HG02798 (cell line): ENCODE data around the gene ZNF70.
"Not testable (repeated sequence)": the region's sequence is repeated elsewhere in the genome, so short reads cannot be mapped to it uniquely, and the experiment has no call there.

Source experiments
- ATAC-seq: cut with Tn5 transposase; IDR thresholded peaks from one replicate; pipeline ENCODE4 v1.9.1; 2021; ENCODE audit warnings: mild to moderate bottlenecking; ENCODE audit not compliant: unreplicated experiment, poor library complexity

ZNF70 gene

DNA sequence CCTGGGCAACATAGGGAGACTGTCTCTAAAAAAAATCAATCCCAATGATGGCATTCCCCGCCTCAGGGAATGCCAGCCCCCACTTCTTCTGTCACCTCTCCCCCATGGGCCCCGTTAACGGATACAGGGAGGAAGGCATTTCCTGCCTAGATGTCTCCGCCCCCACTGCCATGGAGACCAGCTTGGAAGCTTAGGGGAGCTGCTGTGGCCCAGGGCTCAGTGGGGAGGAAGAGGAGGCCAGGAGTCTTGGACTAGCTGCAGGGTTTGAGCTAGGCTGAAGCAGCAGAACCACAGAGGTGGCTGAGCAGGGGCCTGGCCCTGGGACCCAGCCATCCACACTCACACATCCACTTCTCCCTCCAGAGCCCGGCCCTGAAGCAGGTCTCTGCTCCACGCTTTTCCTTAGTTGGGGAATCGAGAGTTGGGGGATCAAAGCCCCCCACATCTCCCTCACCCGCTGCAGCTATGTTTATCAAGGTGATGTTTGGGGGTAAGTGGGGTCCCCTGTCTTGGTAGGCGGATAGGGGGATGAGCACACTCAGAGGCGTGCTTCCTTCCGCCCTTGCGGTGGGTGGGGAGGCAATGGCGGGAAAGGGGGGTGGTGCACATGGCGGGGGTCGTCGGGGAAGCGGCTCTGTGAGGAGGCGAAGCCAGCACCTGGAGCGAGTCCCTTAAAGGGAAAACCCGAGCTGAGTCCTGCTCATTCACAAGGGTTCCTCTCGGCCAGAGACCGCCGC is 12.1 kb upstream of the ZNF70 start, which contains the start of gene C22orf15:
C22orf15 (plus strand) TSS at position 149 of the 737 bp plus-strand sequence; CDS start at position 466, 317 bp downstream.
- ATAC-seq, result no peak

DNA sequence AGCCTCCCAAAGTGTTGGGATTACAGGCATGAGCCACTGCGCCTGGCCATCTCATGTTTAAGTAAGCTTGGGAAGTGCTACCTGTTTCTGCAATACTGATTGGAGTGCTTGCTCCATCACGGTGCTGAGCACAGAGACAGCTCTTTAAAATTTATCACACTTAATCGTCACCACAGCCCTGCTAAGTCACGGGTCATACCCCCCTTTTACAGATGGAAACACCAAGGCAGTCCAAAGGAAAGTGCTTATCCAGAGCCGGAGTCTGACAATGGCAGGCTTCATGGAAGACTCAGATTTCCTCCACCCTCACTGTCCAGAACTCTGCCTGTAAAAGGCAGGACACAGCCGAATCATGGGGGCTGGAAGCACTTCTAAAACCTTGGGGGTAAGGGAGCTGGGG is 9.1 kb upstream of the ZNF70 start:
- no peak for ATAC-seq

DNA sequence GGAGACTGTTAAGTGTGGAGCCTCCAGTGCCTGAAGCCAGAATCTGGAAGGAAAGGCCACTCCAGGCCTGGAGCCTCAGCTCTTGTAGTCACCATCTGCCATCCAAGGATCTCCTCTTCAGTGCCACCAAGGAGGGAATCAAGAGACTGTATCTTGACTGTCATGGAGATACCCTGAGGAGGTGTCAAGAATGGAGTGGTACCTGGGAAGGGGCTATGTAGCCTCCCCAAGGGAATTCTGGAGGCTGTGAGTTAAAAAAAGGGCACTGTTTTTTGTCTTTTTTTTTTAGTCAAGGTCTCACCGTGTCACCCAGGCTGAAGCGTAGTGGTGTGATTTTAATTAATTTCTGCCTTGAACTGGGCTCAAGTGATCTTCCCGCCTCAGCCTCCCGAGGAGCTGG is 8.7 kb upstream of the ZNF70 start:
- no peak for ATAC-seq

DNA sequence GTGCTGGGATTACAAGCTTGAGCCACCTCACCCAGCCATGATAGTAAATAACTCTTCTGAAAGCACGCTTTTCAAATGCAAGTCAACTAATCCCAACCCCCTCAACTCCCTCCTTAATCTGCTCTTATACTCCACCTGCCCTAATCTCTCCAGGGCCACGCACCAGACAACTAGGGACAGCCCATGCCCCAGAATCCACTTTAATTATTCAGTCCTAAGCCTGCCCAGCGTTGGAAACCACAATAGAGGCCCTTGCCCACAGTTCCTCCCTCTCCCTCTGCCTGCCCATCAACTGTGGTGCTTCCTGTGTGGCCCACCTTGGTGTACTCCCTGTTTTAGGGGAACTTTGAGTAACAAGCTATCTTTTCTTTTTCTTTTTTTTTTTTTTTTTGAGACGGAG is 6.0 kb upstream of the ZNF70 start:
- ATAC-seq, result no peak

DNA sequence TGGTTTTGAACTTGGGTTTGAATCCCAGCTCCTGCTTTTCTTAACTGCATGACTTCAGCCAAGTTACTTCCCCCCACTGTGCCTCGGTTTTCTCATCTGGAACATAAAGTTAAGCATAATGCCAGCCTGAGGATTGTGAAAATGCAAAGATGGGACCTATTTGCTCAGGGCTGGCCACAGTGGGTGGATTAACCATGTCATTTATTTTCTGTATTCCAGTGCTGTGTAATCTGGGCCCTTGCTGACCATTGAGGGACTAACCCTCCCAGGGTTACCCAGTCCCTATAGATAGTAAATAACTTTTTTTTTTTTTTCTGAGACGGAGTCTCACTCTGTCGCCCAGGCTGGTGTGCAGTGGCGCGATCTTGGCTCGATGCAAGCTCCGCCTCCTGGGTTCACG is 4.8 kb upstream of the ZNF70 start:
- ATAC-seq, result no peak

DNA sequence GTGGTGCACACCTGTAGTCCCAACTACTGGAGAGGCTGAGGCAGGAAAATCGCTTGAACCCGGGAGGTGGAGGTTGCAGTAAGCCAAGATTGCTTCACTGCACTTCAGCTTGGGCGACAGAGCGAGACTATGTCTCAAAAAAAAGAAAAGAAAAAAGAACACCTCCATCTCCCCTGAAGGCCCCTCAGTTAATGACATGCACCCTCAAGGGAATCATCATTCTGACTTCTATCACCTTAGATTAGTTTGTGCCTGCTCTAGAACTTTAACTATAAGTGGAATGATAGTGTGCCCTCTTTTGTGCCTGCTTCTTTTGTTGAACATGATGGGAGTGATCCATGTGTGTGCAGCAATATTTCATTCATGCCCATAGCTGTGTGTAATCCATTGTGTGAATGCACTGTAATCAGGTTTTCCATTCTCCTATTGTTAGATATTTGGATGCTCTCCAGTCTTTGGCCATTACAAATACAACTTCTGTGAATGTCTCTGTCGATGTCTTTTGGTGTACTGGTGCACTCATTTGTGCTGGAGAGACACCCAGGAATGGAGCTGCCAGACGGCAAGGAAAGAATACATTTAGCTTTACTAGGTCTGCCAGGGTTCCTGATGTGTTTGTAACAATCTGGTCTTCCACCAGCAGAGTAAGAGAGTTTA is 4.2 kb upstream of the ZNF70 start:
- ATAC-seq, result no peak

DNA sequence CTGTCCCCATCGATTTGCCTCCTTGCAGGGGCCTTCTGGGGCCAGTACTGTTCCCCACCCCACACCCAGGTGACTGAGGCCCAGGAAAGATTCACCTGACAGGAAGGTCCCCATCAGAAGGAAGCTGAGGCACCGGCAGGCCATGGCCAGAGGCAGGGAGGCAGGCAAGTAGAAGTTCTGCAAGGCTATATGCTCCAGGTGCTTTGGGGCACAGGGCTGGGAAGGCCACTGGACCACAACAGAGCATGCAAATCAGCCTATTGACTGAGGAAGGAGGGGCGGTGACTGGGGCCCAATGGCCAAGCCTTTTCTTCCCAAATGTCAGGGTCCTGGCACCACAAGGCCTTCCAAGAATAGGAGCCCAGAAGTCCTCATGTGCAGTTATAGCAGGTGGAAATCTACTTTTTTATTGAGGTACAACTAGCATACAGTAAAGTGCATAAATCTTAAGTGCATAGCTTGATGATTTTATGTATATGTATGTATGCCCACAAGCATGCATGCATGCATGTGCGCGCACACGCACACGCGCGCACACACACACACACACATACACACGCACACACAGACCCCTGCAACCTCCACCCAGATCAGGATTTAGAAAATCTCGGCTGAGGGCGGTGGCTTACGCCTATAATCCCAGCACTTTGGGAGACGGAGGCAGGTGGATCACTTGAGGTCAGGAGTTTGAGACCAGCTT is 3.5 kb upstream of the ZNF70 start, which contains the start of gene VPREB3:
VPREB3 (minus strand) TSS at position 206 of the 700 bp plus-strand sequence; CDS start at position 144, 62 bp downstream.
- no peak for ATAC-seq

DNA sequence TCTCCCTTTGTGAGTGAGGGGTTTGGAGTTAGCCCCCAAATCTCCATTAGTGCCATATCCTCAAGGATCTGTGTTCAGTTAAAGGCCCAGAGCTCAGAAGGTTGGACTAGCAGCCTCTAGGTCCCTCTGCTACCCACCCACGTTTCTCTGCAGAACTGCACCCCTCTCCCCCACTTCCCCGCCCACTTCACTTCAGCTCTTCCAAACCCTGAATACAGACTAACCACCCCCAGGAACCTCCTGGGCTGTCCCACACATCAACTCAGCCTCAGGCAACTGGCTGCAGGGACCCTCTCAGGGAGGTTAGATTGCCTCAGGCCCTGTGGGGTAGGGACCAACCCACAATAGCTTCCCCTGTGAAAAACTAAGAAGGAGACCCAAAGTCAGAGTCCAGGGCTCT is 2.5 kb upstream of the ZNF70 start:
- ATAC-seq, result no peak

DNA sequence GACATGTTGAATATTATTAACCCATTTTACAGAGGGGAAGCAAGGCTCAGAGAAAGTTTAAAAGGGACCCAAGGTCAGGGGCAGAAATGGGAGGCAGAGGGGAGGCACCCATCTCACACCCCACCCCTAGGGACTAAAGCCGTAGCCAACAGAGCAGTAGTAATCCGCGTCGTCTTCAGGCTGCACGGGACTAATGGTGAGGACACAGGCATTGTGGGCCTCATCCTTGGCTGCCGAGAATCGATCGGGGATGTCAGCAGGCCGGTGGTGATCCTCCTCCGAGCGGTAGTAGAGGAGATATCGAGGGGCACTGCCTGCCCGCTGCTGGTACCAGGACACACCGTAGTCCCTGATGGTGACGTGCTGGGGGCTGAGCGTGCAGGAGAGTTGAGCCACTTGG is 1.8 kb upstream of the ZNF70 start:
- ATAC-seq, result no peak

DNA sequence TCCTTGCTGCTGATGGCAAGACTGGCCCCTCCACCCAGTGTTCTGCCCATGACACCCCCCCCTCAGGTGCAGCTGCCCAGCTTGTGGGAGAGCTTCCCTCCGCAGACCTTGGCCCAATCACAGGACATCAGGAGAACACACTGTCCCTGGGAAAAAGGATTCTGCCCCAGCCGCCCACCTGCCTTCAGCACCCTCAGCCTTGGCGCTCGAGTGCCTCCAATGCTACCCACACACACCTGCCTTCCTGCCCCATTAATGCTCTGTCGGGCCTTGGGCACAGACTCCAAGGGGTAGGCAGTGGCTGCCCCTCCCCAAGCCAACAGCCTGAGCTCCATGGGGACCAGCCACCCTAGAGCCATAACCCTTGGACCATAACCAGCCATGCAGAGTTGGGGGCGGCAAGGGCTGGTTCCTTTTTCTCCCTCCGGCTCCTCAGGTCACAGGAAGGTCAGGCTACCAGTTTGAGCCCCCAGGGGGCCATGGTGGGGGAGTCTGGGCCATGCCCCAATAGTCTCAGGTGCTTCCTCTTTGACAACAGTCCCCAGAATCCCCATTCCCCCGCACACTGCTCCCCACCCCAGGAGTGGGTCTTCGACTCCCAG is 1.3 kb upstream of the ZNF70 start:
- ATAC-seq, result no peak

DNA sequence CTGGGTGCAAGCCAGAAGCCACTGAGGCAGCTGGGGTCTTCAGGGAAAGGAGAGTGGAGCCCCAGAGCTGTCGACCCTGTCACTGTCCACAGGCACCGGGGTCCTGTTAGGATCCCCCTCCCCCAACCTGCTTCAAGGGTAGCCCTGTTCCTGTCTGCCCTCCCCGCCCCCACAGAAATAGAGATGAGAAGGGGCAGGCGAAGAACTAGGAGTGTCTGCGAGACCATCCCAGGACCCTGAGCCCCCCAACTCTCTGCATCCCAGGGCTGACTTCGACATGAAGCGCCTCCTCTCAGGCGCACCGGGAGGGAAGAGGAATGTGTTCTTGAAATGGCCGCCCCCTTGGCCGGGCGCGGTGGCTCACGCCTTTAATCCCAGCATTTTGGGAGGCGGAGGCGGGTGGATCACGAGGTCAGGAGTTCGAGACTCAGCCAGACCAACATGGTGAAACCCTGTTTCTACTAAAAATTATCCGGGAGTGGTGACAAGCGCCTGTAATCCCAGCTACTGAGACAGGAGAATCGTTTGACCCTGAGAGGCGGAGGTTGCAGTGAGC is 607 bp upstream of the ZNF70 start:
- peak; percentile 22 for ATAC-seq

DNA sequence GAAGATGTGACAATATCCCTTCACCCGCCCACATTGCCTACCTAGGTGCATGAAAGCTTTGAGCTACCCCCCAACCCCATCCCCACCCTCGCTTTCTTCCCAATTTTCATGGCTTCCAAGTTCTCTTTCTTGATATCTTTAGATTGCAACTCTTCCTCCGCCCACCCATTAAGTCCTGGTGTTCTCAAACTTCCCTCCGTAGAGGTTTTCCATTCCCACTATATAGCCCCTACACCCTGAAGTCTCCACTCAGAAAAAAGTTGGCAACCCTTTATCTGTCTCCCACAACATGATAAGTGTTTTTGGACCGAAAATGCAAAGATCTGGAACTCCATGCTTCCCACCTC is 572 bp downstream of the ZNF70 start:
- ATAC-seq, result no peak

DNA sequence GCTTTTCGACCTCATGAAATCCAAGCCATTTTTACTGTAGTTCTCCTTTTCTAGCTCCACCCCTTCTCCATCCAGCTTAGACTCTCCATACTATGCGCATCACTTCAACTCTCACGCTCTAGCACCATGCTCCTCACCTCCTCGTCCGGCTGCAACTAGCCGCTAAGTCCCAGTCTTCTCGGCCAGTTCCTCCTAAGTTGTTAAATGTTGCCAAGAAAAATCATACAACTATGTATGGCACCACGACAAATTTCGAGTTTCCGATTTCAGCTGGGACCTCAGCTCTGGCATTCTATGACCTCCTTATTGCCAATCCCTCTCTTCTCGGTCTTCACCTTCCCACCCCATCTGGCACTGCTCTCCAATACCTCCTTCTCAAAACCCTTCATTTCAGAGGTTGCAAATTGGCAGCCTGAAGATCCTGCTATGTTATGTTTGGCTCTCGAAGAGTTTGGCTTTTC is 1.0 kb downstream of the ZNF70 start:
- no peak for ATAC-seq

DNA sequence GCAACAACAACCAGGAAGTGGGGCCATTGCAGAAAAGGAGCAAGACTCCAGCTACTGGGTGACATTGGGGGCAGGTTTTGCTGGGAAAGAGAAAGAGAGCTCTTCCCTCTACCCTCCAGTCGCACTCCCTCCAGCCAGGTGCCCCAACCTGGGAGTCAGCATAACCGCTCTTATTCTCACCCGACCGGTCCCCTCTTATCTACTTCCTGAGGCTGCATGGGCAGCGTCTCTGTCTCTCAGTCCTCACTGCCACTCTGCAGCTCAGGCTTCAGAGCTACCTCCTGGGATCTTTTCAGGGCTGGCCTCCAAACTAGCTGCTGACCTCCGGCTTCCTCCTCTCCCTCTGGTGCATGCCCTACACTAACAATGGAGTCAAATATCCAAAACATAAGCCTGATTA is 5.1 kb downstream of the ZNF70 start:
- no peak for ATAC-seq

DNA sequence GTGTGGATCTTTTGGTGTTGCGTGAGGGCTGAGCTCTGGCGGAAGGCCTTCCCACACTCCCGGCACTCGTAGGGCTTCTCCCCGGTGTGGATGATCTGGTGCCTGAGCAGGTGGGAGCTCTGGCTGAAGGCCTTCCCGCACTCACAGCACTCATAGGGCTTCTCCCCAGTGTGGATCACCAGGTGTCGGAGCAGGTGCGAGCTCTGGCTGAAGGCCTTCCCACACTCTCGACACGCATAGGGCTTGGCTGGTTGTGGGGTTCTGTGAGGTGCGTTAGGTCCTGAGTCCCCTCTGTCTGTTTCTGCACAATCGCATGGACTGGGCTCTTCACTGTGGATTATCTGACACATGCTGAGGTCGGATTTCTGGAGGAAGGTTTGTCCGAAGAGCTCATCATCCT is 6.4 kb downstream of the ZNF70 start:
- ATAC-seq, result no peak

DNA sequence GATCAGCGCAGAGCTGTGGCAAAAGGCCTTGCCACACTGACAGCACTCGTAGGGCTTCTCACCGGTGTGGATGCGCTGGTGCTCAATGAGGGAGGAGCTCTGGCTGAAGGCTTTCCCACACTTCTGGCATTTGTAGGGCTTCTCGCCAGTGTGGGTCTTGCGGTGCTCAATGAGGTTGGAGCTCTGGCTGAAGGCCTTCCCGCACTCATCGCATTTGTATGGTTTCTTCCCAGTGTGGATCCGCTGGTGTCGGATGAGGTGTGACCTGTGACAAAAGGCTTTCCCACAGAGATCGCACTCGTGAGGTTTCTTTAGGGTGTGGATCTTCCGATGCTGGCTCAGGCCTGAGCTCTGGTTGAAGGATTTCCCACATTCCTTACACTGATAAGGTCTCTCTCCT is 6.9 kb downstream of the ZNF70 start:
- ATAC-seq, result no peak

DNA sequence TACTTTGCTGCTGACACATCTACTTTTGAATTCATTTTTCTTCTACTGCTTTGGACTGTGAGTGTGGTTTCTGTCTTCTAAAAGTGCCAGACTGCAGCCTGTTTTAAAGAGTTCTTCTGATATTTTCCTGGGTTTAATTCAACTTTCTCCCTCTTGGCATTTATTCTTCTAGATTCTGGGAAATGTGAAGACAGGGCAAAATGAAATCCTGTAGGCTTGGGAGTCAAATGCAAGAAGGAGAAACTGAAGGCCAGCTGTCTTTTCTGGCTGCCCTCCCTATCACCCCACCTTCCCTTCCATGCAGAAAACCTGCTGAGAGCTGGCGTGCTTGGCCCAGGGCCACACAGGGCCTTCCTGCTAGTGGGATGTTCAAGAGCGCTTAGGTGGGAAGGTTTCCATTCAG is 7.6 kb downstream of the ZNF70 start:
- ATAC-seq, result no peak

DNA sequence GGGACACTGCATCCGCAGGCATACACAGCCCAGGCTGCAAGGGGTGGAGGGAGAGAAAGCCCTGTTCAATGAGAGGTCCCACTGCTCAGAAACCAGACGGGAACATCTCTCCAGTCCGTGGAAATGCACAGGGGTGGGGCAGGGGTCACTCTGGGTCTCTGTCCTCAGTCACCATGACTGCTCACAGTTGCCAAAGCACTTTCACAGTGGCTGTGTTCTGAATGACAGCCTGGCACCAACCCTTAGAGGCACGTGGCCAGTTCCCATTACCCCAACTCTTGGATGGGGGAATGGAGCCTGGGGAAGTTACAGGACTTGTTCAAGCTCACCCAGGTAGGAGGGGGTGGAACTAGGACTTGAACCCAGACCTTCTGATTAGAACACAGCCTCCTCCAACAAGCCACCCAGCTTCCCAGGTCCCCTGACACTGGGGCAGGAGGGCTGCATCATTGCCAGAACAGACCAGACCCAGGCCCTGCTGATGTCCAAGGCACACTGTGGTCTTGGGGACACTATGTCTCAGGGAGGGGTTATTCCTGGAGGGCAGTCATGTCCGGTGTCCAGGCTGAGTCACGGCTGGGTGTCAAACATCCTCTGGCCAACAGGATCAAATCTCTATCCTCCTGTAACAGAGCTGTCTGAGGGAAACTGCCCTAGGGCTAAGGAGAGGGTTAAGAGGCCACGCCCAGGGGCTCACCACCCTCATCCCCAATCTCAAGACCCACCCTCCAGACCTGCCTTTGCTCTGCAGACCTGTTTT is 8.2 kb downstream of the ZNF70 start:
- ATAC-seq, result no peak

DNA sequence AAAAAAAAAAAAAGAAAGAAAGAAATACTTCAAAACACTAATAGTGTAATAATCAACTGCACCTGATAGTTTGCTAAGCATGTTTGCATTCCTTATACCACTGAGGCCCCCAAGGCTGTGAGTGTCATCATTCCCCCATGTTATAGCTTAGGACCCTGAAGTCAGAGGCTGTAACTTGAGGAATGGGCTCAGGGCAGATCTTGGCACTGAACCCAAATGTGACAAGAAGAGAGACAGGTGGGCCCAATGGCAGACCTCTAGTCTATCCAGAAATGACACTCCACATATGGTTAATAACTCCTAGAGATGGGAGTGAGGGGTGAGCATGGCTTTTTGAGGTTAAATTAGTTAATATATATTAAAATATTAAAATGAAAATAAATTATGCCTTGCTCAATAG is 13.2 kb downstream of the ZNF70 start:
- ATAC-seq, result no peak

DNA sequence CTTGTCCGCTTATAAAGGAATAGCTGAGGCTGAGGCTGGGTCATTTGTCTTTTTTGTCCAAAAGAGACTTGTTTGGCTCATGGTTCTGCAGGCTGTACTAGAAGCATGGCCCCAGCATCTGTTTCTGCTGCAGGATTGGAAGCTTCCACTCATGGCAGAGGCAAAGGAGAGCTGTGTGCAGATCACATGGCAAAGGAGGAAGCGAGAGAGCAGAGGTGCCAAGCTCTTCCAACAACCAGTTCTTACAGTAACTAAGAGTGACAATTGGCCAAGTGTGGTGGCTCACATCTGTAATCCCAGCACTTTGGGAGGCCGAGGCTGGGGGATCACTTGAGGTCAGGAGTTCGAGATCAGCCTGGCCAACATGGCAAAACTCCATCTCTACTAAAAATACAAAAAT is 22.8 kb downstream of the ZNF70 start:
- ATAC-seq, result not testable (repeated sequence)
